ES-I3 (cell line): ENCODE measurements around the gene CDKN2AIPNL.
"Not testable (repeated sequence)": the region's sequence is repeated elsewhere in the genome, so short reads cannot be mapped to it uniquely, and the experiment has no call there.

Source experiments
- H3K36me3 ChIP-seq: 2 replicates; pipeline ENCODE4 v1.6.1; 2013; ENCODE audit warnings: mild to moderate bottlenecking, low read length, control low read depth, moderate library complexity; ENCODE audit not compliant: insufficient read depth
- H3K4me1 ChIP-seq: 2 replicates; pipeline ENCODE4 v1.6.1; 2013; ENCODE audit warnings: mild to moderate bottlenecking, control low read depth, low read length; ENCODE audit not compliant: insufficient read depth
- H3K9ac ChIP-seq: 2 replicates; pipeline ENCODE4 v1.6.1; 2013; ENCODE audit warnings: low read depth, mild to moderate bottlenecking, low read length, moderate library complexity
- H3K9me3 ChIP-seq: 2 replicates; pipeline ENCODE4 v1.6.1; 2013; ENCODE audit warnings: mild to moderate bottlenecking, low read length, moderate library complexity; ENCODE audit not compliant: control insufficient read depth, insufficient read depth

The CDKN2AIPNL gene

GRCh38 chr5:134432174-134432573 lies 20.5 kb upstream of the CDKN2AIPNL start:
- no peak overlapping the region for H3K9ac ChIP-seq
- peaks cover 34% of the 10 kb centered on the region for H3K4me1 ChIP-seq
- no peaks in the 10 kb centered on the region for H3K9me3 ChIP-seq
- peaks cover 3% of the 10 kb centered on the region; the same call in 1 of the 2 replicates for H3K36me3 ChIP-seq

- Histone ChIP-seq H3K4me1 (peaks cover 35% of the 10 kb centered on the region), H3K36me3 (no peaks in the 10 kb centered on the region), H3K9ac (no peak overlapping the region), H3K9me3 (no peaks in the 10 kb centered on the region)
These were observed 18.4 kb upstream of the CDKN2AIPNL start for GRCh38 chr5:134430001-134430569.

GRCh38 chr5:134427540-134428041 lies 15.9 kb upstream of the CDKN2AIPNL start:
- peak overlapping the region; percentile 52 for H3K9ac ChIP-seq
- H3K36me3 ChIP-seq = no peaks in the 10 kb centered on the region
- H3K9me3 ChIP-seq = no peaks in the 10 kb centered on the region
- peaks cover 22% of the 10 kb centered on the region for H3K4me1 ChIP-seq

- no peak overlapping the region for H3K9ac ChIP-seq
- peaks cover 19% of the 10 kb centered on the region for H3K4me1 ChIP-seq
- no peaks in the 10 kb centered on the region for H3K36me3 ChIP-seq
- H3K9me3 ChIP-seq = no peaks in the 10 kb centered on the region
These were observed 14.7 kb upstream of the CDKN2AIPNL start for GRCh38 chr5:134426361-134426760.

- Histone ChIP-seq H3K9me3 (peaks cover 4% of the 10 kb centered on the region; the same call in 1 of the 2 replicates), H3K4me1 (peaks cover 9% of the 10 kb centered on the region), H3K36me3 (no peaks in the 10 kb centered on the region), H3K9ac (no peak overlapping the region)
These were observed 11.7 kb upstream of the CDKN2AIPNL start for GRCh38 chr5:134423376-134423775.

- H3K9ac ChIP-seq = no peak overlapping the region
- no peaks in the 10 kb centered on the region for H3K36me3 ChIP-seq
- peaks cover 5% of the 10 kb centered on the region for H3K4me1 ChIP-seq
- H3K9me3 ChIP-seq = peaks cover 4% of the 10 kb centered on the region; the same call in 1 of the 2 replicates
These were observed 11.2 kb upstream of the CDKN2AIPNL start for GRCh38 chr5:134422791-134423365.

- H3K36me3 ChIP-seq, H3K4me1 ChIP-seq, H3K9ac ChIP-seq, H3K9me3 ChIP-seq: not testable (repeated sequence)
These were observed 9.4 kb upstream of the CDKN2AIPNL start for GRCh38 chr5:134421038-134421437.

GRCh38 chr5:134420343-134420742 lies 8.7 kb upstream of the CDKN2AIPNL start:
- H3K9me3 ChIP-seq = peaks cover 4% of the 10 kb centered on the region; the same call in 1 of the 2 replicates
- H3K36me3 ChIP-seq = no peaks in the 10 kb centered on the region
- H3K9ac ChIP-seq = no peak overlapping the region

GRCh38 chr5:134418958-134419357 lies 7.3 kb upstream of the CDKN2AIPNL start:
- peaks cover 4% of the 10 kb centered on the region; the same call in 1 of the 2 replicates for H3K9me3 ChIP-seq
- peaks cover 4% of the 10 kb centered on the region for H3K4me1 ChIP-seq
- no peaks in the 10 kb centered on the region for H3K36me3 ChIP-seq
- no peak overlapping the region for H3K9ac ChIP-seq

More at GRCh38 chr5:134420343-134420742, 8.7 kb upstream of the CDKN2AIPNL start:
- H3K4me1 ChIP-seq = no peaks in the 10 kb centered on the region

GRCh38 chr5:134417707-134418106 lies 6.0 kb upstream of the CDKN2AIPNL start:
- peaks cover 7% of the 10 kb centered on the region for H3K4me1 ChIP-seq
- H3K9ac ChIP-seq = no peak overlapping the region
- peaks cover 4% of the 10 kb centered on the region; the same call in 1 of the 2 replicates for H3K9me3 ChIP-seq

GRCh38 chr5:134413046-134413445 lies 1.4 kb upstream of the CDKN2AIPNL start:
- Histone ChIP-seq H3K36me3 (no peaks in the 10 kb centered on the region), H3K4me1 (peaks cover 11% of the 10 kb centered on the region), H3K9ac (no peak overlapping the region), H3K9me3 (no peaks in the 10 kb centered on the region)

More at GRCh38 chr5:134417707-134418106, 6.0 kb upstream of the CDKN2AIPNL start:
- no peaks in the 10 kb centered on the region for H3K36me3 ChIP-seq

- Histone ChIP-seq H3K36me3 (no peaks in the 10 kb centered on the region; the same call in none of the 2 replicates), H3K9me3 (no peaks in the 10 kb centered on the region), H3K9ac (peak overlapping the region; percentile 77)
These were observed 494 bp downstream of the CDKN2AIPNL start for GRCh38 chr5:134411228-134411545.

GRCh38 chr5:134410822-134411221 lies 859 bp downstream of the CDKN2AIPNL start:
- H3K9me3 ChIP-seq = no peaks in the 10 kb centered on the region
- peak overlapping the region; percentile 77 for H3K9ac ChIP-seq
- peaks cover 11% of the 10 kb centered on the region for H3K4me1 ChIP-seq
- H3K36me3 ChIP-seq = no peaks in the 10 kb centered on the region; the same call in none of the 2 replicates

More at GRCh38 chr5:134411228-134411545, 494 bp downstream of the CDKN2AIPNL start:
- peaks cover 11% of the 10 kb centered on the region for H3K4me1 ChIP-seq

GRCh38 chr5:134409321-134409720 lies 2.4 kb downstream of the CDKN2AIPNL start:
- H3K4me1 ChIP-seq = peaks cover 11% of the 10 kb centered on the region
- H3K9me3 ChIP-seq = no peaks in the 10 kb centered on the region
- no peak overlapping the region for H3K9ac ChIP-seq
- H3K36me3 ChIP-seq = no peaks in the 10 kb centered on the region; the same call in none of the 2 replicates

GRCh38 chr5:134406390-134406789 lies 5.3 kb downstream of the CDKN2AIPNL start:
- no peaks in the 10 kb centered on the region for H3K4me1 ChIP-seq
- no peak overlapping the region for H3K9ac ChIP-seq
- no peaks in the 10 kb centered on the region for H3K9me3 ChIP-seq
- H3K36me3 ChIP-seq = peaks cover 5% of the 10 kb centered on the region
